Activated T-cell treated with anti-CD3 and anti-CD28 coated beads, Interleukin-2, amount 50 U/mL, for 72 hours (primary cell): ENCODE data around the gene UBP1. TPM values are rescaled to one million over a fixed set of nuclear protein-coding genes. Genes with fewer than 3 reads are reported as not detected.
"Not testable (repeated sequence)": the region's sequence is repeated elsewhere in the genome, so short reads cannot be mapped to it uniquely, and the experiment has no call there.

Experiments
- ATAC-seq, 2 donors: fragments of 150-1000 bp; cut with Tn5 transposase; replicated peaks in 1 of 2; 2 replicates each; pipeline ENCODE4 v1.10.0; 2021; ENCODE audit warnings: moderate library complexity in 2 of 2, mild to moderate bottlenecking in 1 of 2
- DNase-seq, 2 donors: peaks; one replicate each; pipeline ENCODE4 v3.0.0; 2021 to 2022; ENCODE audit warnings: mixed read lengths in 1 of 2
- H3K27ac Mint-ChIP-seq: one replicate; pipeline ENCODE4 v1.8.0; 2022; ENCODE audit warnings: mild to moderate bottlenecking, moderate library complexity, mixed read lengths
- H3K27me3 Mint-ChIP-seq: one replicate; pipeline ENCODE4 v1.8.0; 2022; ENCODE audit warnings: low read depth, mixed read lengths
- H3K36me3 Mint-ChIP-seq, 2 donors: one replicate each; pipeline ENCODE4 v1.8.0; 2022; ENCODE audit warnings: mixed read lengths in 2 of 2, mild to moderate bottlenecking in 1 of 2; ENCODE audit not compliant: insufficient read depth in 2 of 2
- H3K4me1 Mint-ChIP-seq: one replicate; pipeline ENCODE4 v1.8.0; 2022; ENCODE audit warnings: low read depth, mixed read lengths
- H3K4me3 Mint-ChIP-seq, 2 donors: one replicate each; pipeline ENCODE4 v1.8.0; 2022; ENCODE audit warnings: mild to moderate bottlenecking in 2 of 2, mixed read lengths in 2 of 2, moderate library complexity in 2 of 2
- H3K9me3 Mint-ChIP-seq, 2 donors: one replicate each; pipeline ENCODE4 v1.8.0; 2022; ENCODE audit warnings: mixed read lengths in 2 of 2
- total RNA-seq, 2 donors: library from RNA; stranded (reverse); gene quantifications; one replicate each; pipeline ENCODE4 v1.2.3, GENCODE V29; 2022

The UBP1 gene
- total RNA-seq, 2 donors from 2014 or later, result 59.6 to 64.6 TPM

GRCh38 chr3:33373082-33373437 lies 67.1 kb downstream of the UBP1 start:
- peaks cover 7% of the 10 kb centered on the region for H3K27me3 Mint-ChIP-seq
- H3K9me3 Mint-ChIP-seq, result no peaks in the 10 kb centered on the region
- no peak for DNase-seq
- ATAC-seq, result no peak
- no peaks in the 10 kb centered on the region for H3K36me3 Mint-ChIP-seq
- H3K4me3 Mint-ChIP-seq, result peak overlapping the region; percentile 32 to 48
- no peak overlapping the region for H3K27ac Mint-ChIP-seq
- peaks cover 11% of the 10 kb centered on the region for H3K4me1 Mint-ChIP-seq

- Mint-ChIP-seq H3K9me3 (no peaks in the 10 kb centered on the region), H3K36me3 (no peaks in the 10 kb centered on the region), H3K27me3 (peaks cover 7% of the 10 kb centered on the region), H3K4me1 (peaks cover 11% of the 10 kb centered on the region), H3K27ac (no peak overlapping the region), H3K4me3 (peak overlapping the region; percentile 32 to 48)
- peak; percentile 39 to 42 for DNase-seq
- ATAC-seq, result peak; percentile 90 to 91
Observed at GRCh38 chr3:33372218-33373081, 67.8 kb downstream of the UBP1 start.

- ATAC-seq, result no peak
- Mint-ChIP-seq H3K4me3 (no peak overlapping the region), H3K27me3 (no peaks in the 10 kb centered on the region), H3K36me3 (no peaks in the 10 kb centered on the region), H3K9me3 (no peaks in the 10 kb centered on the region), H3K4me1 (no peaks in the 10 kb centered on the region), H3K27ac (no peak overlapping the region)
- DNase-seq, result no peak
Observed at GRCh38 chr3:33364531-33365128, 75.6 kb downstream of the UBP1 start.

GRCh38 chr3:33364060-33364459 lies 76.1 kb downstream of the UBP1 start:
- Mint-ChIP-seq H3K27ac (no peak overlapping the region), H3K36me3 (no peaks in the 10 kb centered on the region), H3K4me1 (no peaks in the 10 kb centered on the region), H3K27me3 (no peaks in the 10 kb centered on the region), H3K4me3 (no peak overlapping the region), H3K9me3 (no peaks in the 10 kb centered on the region)
- ATAC-seq, result no peak
- DNase-seq, result no peak

GRCh38 chr3:33363113-33363800 lies 76.9 kb downstream of the UBP1 start:
- H3K4me1 Mint-ChIP-seq, result no peaks in the 10 kb centered on the region
- peaks cover 4% of the 10 kb centered on the region for H3K27me3 Mint-ChIP-seq
- DNase-seq (no peak), ATAC-seq (no peak)
- H3K4me3 Mint-ChIP-seq, result no peak overlapping the region
- H3K9me3 Mint-ChIP-seq, result no peaks in the 10 kb centered on the region
- H3K36me3 Mint-ChIP-seq, result no peaks in the 10 kb centered on the region
- no peak overlapping the region for H3K27ac Mint-ChIP-seq

- no peak overlapping the region for H3K27ac Mint-ChIP-seq
- no peak for DNase-seq
- H3K36me3 Mint-ChIP-seq, result no peaks in the 10 kb centered on the region
- peak in 1 of 2 donors; percentile 17 for ATAC-seq
- peaks cover 11% of the 10 kb centered on the region for H3K27me3 Mint-ChIP-seq
- no peaks in the 10 kb centered on the region for H3K9me3 Mint-ChIP-seq
- H3K4me3 Mint-ChIP-seq, result no peak overlapping the region
- H3K4me1 Mint-ChIP-seq, result no peaks in the 10 kb centered on the region
Observed at GRCh38 chr3:33360136-33360825, 79.9 kb downstream of the UBP1 start.

- ATAC-seq, result no peak
- Mint-ChIP-seq H3K36me3 (no peaks in the 10 kb centered on the region), H3K27me3 (peaks cover 11% of the 10 kb centered on the region), H3K4me1 (no peaks in the 10 kb centered on the region), H3K9me3 (no peaks in the 10 kb centered on the region), H3K4me3 (no peak overlapping the region), H3K27ac (no peak overlapping the region)
- DNase-seq, result no peak
Observed at GRCh38 chr3:33358172-33358781, 81.9 kb downstream of the UBP1 start.

GRCh38 chr3:33355611-33356010 lies 84.6 kb downstream of the UBP1 start:
- no peak for DNase-seq
- peaks cover 11% of the 10 kb centered on the region for H3K27me3 Mint-ChIP-seq
- no peaks in the 10 kb centered on the region for H3K4me1 Mint-ChIP-seq
- no peak for ATAC-seq
- no peak overlapping the region for H3K4me3 Mint-ChIP-seq
- no peaks in the 10 kb centered on the region for H3K9me3 Mint-ChIP-seq
- no peak overlapping the region for H3K27ac Mint-ChIP-seq
- H3K36me3 Mint-ChIP-seq, result no peaks in the 10 kb centered on the region

GRCh38 chr3:33339758-33340157 lies 100.4 kb downstream of the UBP1 start:
- Mint-ChIP-seq H3K27me3 (no peaks in the 10 kb centered on the region), H3K36me3 (no peaks in the 10 kb centered on the region), H3K27ac (no peak overlapping the region), H3K4me1 (no peaks in the 10 kb centered on the region), H3K9me3 (no peaks in the 10 kb centered on the region), H3K4me3 (no peak overlapping the region)
- DNase-seq (no peak), ATAC-seq (no peak)

GRCh38 chr3:33338936-33339465 lies 101.2 kb downstream of the UBP1 start:
- H3K36me3 Mint-ChIP-seq, DNase-seq, H3K9me3 Mint-ChIP-seq, ATAC-seq, H3K4me1 Mint-ChIP-seq, H3K4me3 Mint-ChIP-seq, H3K27me3 Mint-ChIP-seq, H3K27ac Mint-ChIP-seq: not testable (repeated sequence)
